ENCODE measurements around the gene SH3GL3. TPM values are rescaled to one million over a fixed set of nuclear protein-coding genes. Genes with fewer than 3 reads are reported as not detected.

The SH3GL3 gene, protein sequence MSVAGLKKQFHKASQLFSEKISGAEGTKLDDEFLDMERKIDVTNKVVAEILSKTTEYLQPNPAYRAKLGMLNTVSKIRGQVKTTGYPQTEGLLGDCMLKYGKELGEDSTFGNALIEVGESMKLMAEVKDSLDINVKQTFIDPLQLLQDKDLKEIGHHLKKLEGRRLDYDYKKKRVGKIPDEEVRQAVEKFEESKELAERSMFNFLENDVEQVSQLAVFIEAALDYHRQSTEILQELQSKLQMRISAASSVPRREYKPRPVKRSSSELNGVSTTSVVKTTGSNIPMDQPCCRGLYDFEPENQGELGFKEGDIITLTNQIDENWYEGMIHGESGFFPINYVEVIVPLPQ
- polyA plus RNA-seq (2012; ENCODE audit: low read depth, missing spikeins): not detected

DNA sequence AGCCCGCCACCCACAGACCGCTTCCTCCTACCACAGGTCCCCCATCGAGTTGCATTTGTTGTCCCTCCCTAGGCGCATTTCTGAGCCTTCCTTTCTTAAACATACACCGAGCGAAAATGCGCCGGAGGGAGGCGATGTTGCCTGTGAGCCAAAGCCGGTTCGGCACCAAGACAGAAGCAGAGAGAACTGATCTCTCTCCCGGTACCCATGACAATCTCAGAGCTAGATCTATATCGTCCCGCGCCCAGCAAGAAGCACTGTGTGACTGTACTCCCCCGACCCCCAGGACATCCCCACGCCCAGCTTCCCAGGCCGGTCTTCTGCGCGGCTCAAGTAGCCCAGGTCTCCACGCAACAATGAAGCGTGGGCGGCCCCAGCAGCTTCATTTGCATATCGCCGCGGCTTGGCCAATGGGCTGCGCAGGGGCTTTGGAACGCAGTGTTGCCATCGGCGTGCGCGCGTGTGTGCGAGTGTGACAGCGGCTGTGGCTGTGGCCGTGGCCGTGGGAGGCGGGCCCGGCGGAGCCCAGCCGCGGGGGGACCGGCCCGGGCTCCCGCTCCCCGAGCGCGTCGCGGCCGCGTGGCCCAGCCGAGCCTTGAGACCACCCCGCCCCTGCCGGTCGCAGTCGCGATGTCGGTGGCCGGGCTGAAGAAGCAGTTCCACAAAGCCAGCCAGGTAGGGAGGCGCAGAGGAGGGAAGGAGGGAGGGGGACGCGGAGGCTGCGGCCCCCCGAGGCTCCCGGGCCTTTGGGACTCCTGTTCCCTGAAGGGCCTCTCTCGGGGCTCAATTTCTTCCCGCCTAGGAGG, at the start of gene SH3GL3:
Gene SH3GL3, plus strand, starts transcription at position 438 of the 806 bp plus-strand sequence. Its CDS starts 193 bp downstream, at position 631.
- DNase-seq (ENCODE audit: insufficient read length, low spot score): no peak
- no peak for FAIRE-seq
- TF ChIP-seq POLR2AphosphoS5 (IDR thresholded peaks at IDR 0.05; ENCODE audit: low read depth, low read length): no peak
- TF ChIP-seq SPI1 (IDR thresholded peaks at IDR 0.05; ENCODE audit: low read depth, low read length): no peak
- TF ChIP-seq PAX5 (IDR thresholded peaks at IDR 0.05; ENCODE audit: insufficient read depth, low read length, severe bottlenecking): no peak
- no peak for TF ChIP-seq TAF1 (IDR thresholded peaks at IDR 0.05; ENCODE audit: low read depth, low read length)
- TF ChIP-seq POLR2A (IDR thresholded peaks at IDR 0.05; ENCODE audit: low read depth, low read length): no peak
- TF ChIP-seq POU2F2 (IDR thresholded peaks at IDR 0.05; ENCODE audit: low read depth, low read length): no peak; the same call in 1 of the 2 replicates

DNA sequence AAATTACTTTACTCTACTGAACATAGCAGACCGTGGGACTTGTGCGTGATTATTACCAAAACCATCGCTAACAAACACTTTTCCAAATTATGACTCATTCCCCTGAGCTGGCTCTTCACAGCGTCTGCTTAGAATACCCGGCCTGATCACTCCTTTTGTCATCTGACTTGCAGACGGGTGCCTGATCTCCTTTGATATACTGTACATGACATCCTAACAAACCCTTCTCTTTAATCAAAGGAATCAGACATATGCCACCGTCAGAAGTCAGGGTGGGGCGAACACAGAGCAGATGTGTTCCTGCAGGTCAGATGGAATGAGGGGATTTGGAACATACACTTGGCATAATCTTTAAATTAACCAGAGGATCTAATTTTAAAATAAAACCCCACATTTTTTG, 48.5 kb upstream of the SH3GL3 start:
- FAIRE-seq: no peak
- DNase-seq (ENCODE audit: insufficient read length, low spot score): no peak
- no peak for TF ChIP-seq POU2F2 (IDR thresholded peaks at IDR 0.05; ENCODE audit: low read depth, low read length)
- TF ChIP-seq POLR2AphosphoS5 (IDR thresholded peaks at IDR 0.05; ENCODE audit: low read depth, low read length): no peak
- TF ChIP-seq SPI1 (IDR thresholded peaks at IDR 0.05; ENCODE audit: low read depth, low read length): no peak
- no peak for TF ChIP-seq TAF1 (IDR thresholded peaks at IDR 0.05; ENCODE audit: low read depth, low read length)
- TF ChIP-seq PAX5 (IDR thresholded peaks at IDR 0.05; ENCODE audit: insufficient read depth, low read length, severe bottlenecking): no peak
- TF ChIP-seq POLR2A (IDR thresholded peaks at IDR 0.05; ENCODE audit: low read depth, low read length): no peak

DNA sequence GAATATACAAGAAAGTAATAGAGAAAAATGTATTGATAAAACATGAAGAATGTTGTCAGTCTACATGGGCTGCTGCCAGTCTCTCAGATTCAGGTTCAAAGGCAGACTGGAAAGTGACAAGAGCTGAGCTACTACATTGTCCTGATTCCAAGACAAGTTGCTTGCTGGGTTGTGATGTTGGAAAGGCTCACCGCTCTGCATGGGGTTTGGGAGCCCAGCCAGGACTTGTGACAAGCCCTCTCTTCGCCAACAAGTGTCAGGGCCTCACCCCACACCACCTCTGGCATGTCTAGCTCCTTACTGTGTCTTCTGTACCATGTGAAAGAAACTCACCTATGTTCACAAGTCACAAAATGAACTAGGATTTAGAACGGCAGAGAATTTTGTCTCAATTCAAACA, 43.0 kb upstream of the SH3GL3 start:
- TF ChIP-seq POLR2AphosphoS5 (IDR thresholded peaks at IDR 0.05; ENCODE audit: low read depth, low read length) (no peak), POU2F2 (IDR thresholded peaks at IDR 0.05; ENCODE audit: low read depth, low read length) (no peak), TAF1 (IDR thresholded peaks at IDR 0.05; ENCODE audit: low read depth, low read length) (no peak), PAX5 (IDR thresholded peaks at IDR 0.05; ENCODE audit: insufficient read depth, low read length, severe bottlenecking) (no peak), POLR2A (IDR thresholded peaks at IDR 0.05; ENCODE audit: low read depth, low read length) (no peak), SPI1 (IDR thresholded peaks at IDR 0.05; ENCODE audit: low read depth, low read length) (no peak)
- DNase-seq (ENCODE audit: insufficient read length, low spot score) (no peak), FAIRE-seq (no peak)

DNA sequence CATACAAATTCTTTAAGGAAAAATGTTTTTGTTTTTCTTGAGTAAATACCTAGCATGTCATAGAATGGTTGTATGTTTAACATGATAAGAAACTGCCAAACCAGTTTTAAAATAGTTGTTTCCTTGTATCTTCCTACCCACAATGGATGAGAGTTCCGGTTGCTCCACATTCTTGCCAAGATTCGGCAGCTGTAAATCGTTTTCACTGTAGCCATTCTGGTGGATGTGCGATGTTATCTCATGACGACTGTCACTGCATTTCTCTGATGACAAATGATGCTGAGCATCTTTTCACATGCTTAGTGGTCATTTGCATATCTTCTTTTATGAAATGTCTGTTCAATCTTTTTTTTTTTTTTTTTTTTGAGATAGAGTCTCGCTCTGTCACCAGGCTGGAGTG, 36.6 kb upstream of the SH3GL3 start:
- TF ChIP-seq SPI1 (IDR thresholded peaks at IDR 0.05; ENCODE audit: low read depth, low read length) (no peak), POLR2A (IDR thresholded peaks at IDR 0.05; ENCODE audit: low read depth, low read length) (no peak), PAX5 (IDR thresholded peaks at IDR 0.05; ENCODE audit: insufficient read depth, low read length, severe bottlenecking) (no peak), TAF1 (IDR thresholded peaks at IDR 0.05; ENCODE audit: low read depth, low read length) (no peak), POU2F2 (IDR thresholded peaks at IDR 0.05; ENCODE audit: low read depth, low read length) (no peak), POLR2AphosphoS5 (IDR thresholded peaks at IDR 0.05; ENCODE audit: low read depth, low read length) (no peak)
- FAIRE-seq: no peak

DNA sequence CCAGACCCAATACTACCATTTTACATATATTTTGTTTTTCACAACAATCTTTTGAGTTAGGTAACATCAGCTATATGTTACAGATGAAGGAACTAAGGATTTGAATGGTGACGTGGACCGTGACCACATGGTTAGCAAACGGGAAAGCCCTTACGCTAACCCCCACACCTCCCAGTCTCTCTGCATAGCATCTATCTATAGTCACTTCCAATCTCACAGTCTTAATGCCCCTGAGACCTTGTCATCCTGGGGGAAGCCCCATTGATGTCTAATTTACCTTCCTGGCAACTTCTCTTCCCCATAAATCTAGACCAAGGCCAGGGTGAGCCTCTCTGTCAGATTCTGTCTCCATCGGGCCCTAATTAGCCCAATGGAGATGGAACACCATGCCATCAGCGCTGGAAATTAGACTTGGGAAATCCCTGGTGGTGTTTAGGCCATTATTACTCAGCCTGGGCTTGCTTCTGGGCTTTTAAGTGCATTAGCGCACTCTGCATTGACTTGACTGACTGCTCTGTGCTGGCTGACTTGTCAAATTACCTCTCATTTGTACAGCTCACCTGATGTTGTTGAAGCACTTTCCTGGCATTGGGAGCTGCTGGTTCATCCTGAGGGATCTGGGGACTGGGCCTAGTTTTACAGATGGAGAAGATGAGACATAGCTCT, 34.0 kb upstream of the SH3GL3 start:
- DNase-seq (ENCODE audit: insufficient read length, low spot score): no peak
- no peak for FAIRE-seq

More for the DNA sequence above, 36.6 kb upstream of the SH3GL3 start:
- no peak for DNase-seq (ENCODE audit: insufficient read length, low spot score)

DNA sequence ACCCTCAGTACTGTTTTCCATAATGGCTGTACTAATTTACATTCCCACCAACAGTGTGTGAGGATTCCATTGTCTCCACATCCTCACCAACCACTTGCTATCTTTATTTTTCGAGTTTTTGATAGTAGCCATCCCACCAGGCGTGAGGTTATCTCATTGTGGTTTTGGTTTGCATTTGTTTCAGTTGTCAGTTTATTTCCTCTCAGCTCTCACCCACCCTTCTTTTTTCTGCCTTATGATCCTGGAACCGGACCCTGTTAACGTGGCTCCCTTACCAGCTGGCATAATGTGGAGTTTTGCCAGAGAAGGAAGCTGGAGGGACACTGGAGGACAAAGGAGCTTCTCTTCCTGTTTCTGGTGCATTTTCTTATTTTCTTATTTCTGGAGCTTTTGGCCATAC, 25.1 kb upstream of the SH3GL3 start:
- DNase-seq (ENCODE audit: insufficient read length, low spot score) (no peak), FAIRE-seq (no peak)
- TF ChIP-seq TAF1 (IDR thresholded peaks at IDR 0.05; ENCODE audit: low read depth, low read length) (no peak), POU2F2 (IDR thresholded peaks at IDR 0.05; ENCODE audit: low read depth, low read length) (no peak)

More for the DNA sequence above, 34.0 kb upstream of the SH3GL3 start:
- TF ChIP-seq POLR2A (IDR thresholded peaks at IDR 0.05; ENCODE audit: low read depth, low read length): no peak
- no peak for TF ChIP-seq POLR2AphosphoS5 (IDR thresholded peaks at IDR 0.05; ENCODE audit: low read depth, low read length)
- no peak for TF ChIP-seq SPI1 (IDR thresholded peaks at IDR 0.05; ENCODE audit: low read depth, low read length)
- no peak for TF ChIP-seq POU2F2 (IDR thresholded peaks at IDR 0.05; ENCODE audit: low read depth, low read length)
- no peak for TF ChIP-seq PAX5 (IDR thresholded peaks at IDR 0.05; ENCODE audit: insufficient read depth, low read length, severe bottlenecking)
- no peak for TF ChIP-seq TAF1 (IDR thresholded peaks at IDR 0.05; ENCODE audit: low read depth, low read length)

DNA sequence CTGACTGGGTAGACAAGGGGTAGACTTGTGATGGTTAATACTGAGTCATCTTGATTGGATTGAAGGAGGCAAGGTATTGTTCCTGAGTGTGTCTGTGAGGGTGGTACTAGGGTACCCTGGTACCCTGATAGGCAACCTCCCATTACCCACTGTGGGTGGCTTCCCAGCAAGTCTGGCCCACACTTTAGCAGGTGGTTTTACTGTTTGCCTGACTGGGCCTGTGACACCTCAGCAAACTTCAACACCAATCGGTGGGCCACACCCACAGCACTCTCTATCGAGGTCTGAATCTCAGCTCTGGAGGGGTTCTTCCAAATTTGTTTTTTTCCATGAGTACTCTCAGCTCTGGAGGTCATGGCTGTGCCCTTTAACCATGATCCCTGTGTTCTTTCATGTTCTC, 24.6 kb upstream of the SH3GL3 start:
- no peak for TF ChIP-seq SPI1 (IDR thresholded peaks at IDR 0.05; ENCODE audit: low read depth, low read length)
- no peak for TF ChIP-seq PAX5 (IDR thresholded peaks at IDR 0.05; ENCODE audit: insufficient read depth, low read length, severe bottlenecking)
- TF ChIP-seq POLR2A (IDR thresholded peaks at IDR 0.05; ENCODE audit: low read depth, low read length): no peak
- no peak for TF ChIP-seq POLR2AphosphoS5 (IDR thresholded peaks at IDR 0.05; ENCODE audit: low read depth, low read length)
- TF ChIP-seq TAF1 (IDR thresholded peaks at IDR 0.05; ENCODE audit: low read depth, low read length): no peak
- no peak for TF ChIP-seq POU2F2 (IDR thresholded peaks at IDR 0.05; ENCODE audit: low read depth, low read length)
- no peak for DNase-seq (ENCODE audit: insufficient read length, low spot score)
- no peak for FAIRE-seq

DNA sequence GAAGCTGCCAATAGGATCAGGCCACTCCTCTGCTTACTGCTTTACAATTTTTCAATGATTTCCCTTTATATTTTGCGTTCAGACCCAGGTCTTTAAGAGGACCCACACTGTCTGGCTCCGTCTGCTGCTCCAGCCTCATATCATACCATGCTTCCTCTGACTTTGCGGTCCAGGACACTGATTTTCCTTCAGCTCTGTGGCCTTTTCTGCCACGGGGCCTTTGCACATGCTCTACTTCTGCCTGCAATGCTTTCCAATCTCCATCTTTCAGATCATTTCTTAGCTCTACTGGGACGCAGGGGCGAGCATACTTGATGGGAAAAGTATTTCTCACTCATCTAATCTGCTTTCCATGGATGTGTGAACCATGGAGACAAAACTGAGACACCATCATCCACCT, 23.0 kb upstream of the SH3GL3 start:
- FAIRE-seq (no peak), DNase-seq (ENCODE audit: insufficient read length, low spot score) (no peak)
- no peak for TF ChIP-seq POU2F2 (IDR thresholded peaks at IDR 0.05; ENCODE audit: low read depth, low read length)
- no peak for TF ChIP-seq SPI1 (IDR thresholded peaks at IDR 0.05; ENCODE audit: low read depth, low read length)
- no peak for TF ChIP-seq PAX5 (IDR thresholded peaks at IDR 0.05; ENCODE audit: insufficient read depth, low read length, severe bottlenecking)
- no peak for TF ChIP-seq POLR2A (IDR thresholded peaks at IDR 0.05; ENCODE audit: low read depth, low read length)
- no peak for TF ChIP-seq POLR2AphosphoS5 (IDR thresholded peaks at IDR 0.05; ENCODE audit: low read depth, low read length)
- TF ChIP-seq TAF1 (IDR thresholded peaks at IDR 0.05; ENCODE audit: low read depth, low read length): no peak

DNA sequence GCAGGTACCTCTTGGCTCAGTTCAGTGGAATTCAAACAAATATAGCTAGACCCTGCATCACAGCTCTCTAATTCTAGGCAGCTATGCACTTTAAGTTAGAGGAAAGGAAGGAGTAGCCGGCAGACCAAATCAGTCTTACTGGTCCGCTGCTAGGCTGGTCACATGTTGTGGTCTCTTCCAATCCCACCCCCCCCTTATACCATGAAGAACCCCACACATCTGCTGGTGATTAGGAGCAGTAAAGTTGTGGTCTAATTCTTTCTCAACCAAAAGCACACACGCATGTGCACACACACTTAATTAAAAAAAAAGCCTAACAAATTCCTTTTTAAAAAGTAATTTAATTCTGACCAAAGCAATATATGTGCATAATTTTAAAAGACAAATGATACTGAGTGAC, 16.7 kb upstream of the SH3GL3 start:
- FAIRE-seq (no peak), DNase-seq (ENCODE audit: insufficient read length, low spot score) (no peak)
- TF ChIP-seq POU2F2 (IDR thresholded peaks at IDR 0.05; ENCODE audit: low read depth, low read length): no peak
- no peak for TF ChIP-seq POLR2A (IDR thresholded peaks at IDR 0.05; ENCODE audit: low read depth, low read length)
- no peak for TF ChIP-seq POLR2AphosphoS5 (IDR thresholded peaks at IDR 0.05; ENCODE audit: low read depth, low read length)
- no peak for TF ChIP-seq SPI1 (IDR thresholded peaks at IDR 0.05; ENCODE audit: low read depth, low read length)
- TF ChIP-seq TAF1 (IDR thresholded peaks at IDR 0.05; ENCODE audit: low read depth, low read length): no peak
